Pulmonary artery endothelial cell (primary cell): Measurements from ENCODE around the gene POLD2. TPM values are rescaled to one million over a fixed set of nuclear protein-coding genes. Genes with fewer than 3 reads are reported as not detected.

Source experiments
- DNase-seq: peaks from one replicate; pipeline ENCODE4 v3.0.0-alpha.2; 2011; ENCODE audit warnings: low read depth, low spot score
- total RNA-seq: library from RNA; depleted of rRNA; stranded (reverse); fragments of >200 nt; gene quantifications from 2 replicates; pipeline ENCODE4 v1.2.3, GENCODE V29; 2014

POLD2 gene
- total RNA-seq, 1 donor from 2014 or later = 105 TPM

- DNase-seq = no peak
Measured at GRCh38 chr7:44152971-44153947, 29.9 kb upstream of the POLD2 start.

- DNase-seq = no peak
Measured at GRCh38 chr7:44151956-44152355, 28.6 kb upstream of the POLD2 start.

GRCh38 chr7:44150966-44151941 is 27.9 kb upstream of the POLD2 start:
- DNase-seq = no peak

- DNase-seq = no peak
Measured at GRCh38 chr7:44150466-44150832, 27.1 kb upstream of the POLD2 start.

- no peak for DNase-seq
Measured at GRCh38 chr7:44149571-44150465, 26.5 kb upstream of the POLD2 start.

- no peak for DNase-seq
Measured at GRCh38 chr7:44148961-44149536, 25.7 kb upstream of the POLD2 start.

GRCh38 chr7:44148166-44148565 is 24.8 kb upstream of the POLD2 start:
- no peak for DNase-seq

- no peak for DNase-seq
Measured at GRCh38 chr7:44147026-44147991, 24.0 kb upstream of the POLD2 start.

GRCh38 chr7:44145969-44146911 is 22.9 kb upstream of the POLD2 start:
- no peak for DNase-seq

GRCh38 chr7:44145479-44145968 is 22.2 kb upstream of the POLD2 start:
- no peak for DNase-seq

- DNase-seq = no peak
Measured at GRCh38 chr7:44144968-44145478, 21.7 kb upstream of the POLD2 start.

- no peak for DNase-seq
Measured at GRCh38 chr7:44144426-44144967, 21.1 kb upstream of the POLD2 start.

- no peak for DNase-seq
Measured at GRCh38 chr7:44143646-44144250, 20.4 kb upstream of the POLD2 start.

- DNase-seq = no peak
Measured at GRCh38 chr7:44142028-44142427, 18.7 kb upstream of the POLD2 start.

- no peak for DNase-seq
Measured at GRCh38 chr7:44141221-44141850, 18.0 kb upstream of the POLD2 start, which contains the start of gene MYL7. Gene MYL7, minus strand, starts transcription at chr7:44141332. Its CDS starts 27 bp downstream, at chr7:44141305.

- DNase-seq = no peak
Measured at GRCh38 chr7:44140341-44140740, 17.0 kb upstream of the POLD2 start.
